HFF-Myc (cell line): ENCODE results near the gene RAB8B.

ENCODE experiments used
- DNase-seq: peaks from one replicate; pipeline ENCODE4 v3.0.0-alpha.2; 2011; ENCODE audit warnings: low read depth; ENCODE audit errors: extremely low read depth
- H3K4me3 ChIP-seq: replicated peaks from 2 replicates; pipeline ENCODE4 v1.5.1; 2011; ENCODE audit warnings: low read depth, mild to moderate bottlenecking, control low read depth, low read length
- CTCF ChIP-seq: IDR thresholded peaks from 2 replicates; pipeline ENCODE4 v1.5.1; 2012; ENCODE audit warnings: mild to moderate bottlenecking, low read depth, low read length, control low read depth; ENCODE audit errors: missing control alignments

RAB8B gene

GRCh38 chr15:63250312-63250965 lies 61.0 kb downstream of the RAB8B start:
- no peak overlapping the region for H3K4me3 ChIP-seq
- peak; percentile 70 for DNase-seq
- TF ChIP-seq CTCF: no peak

GRCh38 chr15:63251701-63252100 lies 62.3 kb downstream of the RAB8B start:
- TF ChIP-seq CTCF: no peak
- no peak for DNase-seq
- H3K4me3 ChIP-seq: no peak overlapping the region

- no peak overlapping the region for H3K4me3 ChIP-seq
- no peak for DNase-seq
- no peak for TF ChIP-seq CTCF
These were observed 62.9 kb downstream of the RAB8B start for GRCh38 chr15:63252292-63252691.

GRCh38 chr15:63254991-63255390 lies 65.6 kb downstream of the RAB8B start:
- H3K4me3 ChIP-seq: no peak overlapping the region
- no peak for TF ChIP-seq CTCF
- DNase-seq: no peak

GRCh38 chr15:63255489-63255990 lies 66.1 kb downstream of the RAB8B start:
- no peak for DNase-seq
- no peak overlapping the region for H3K4me3 ChIP-seq
- no peak for TF ChIP-seq CTCF

GRCh38 chr15:63256433-63257274 lies 67.2 kb downstream of the RAB8B start:
- TF ChIP-seq CTCF: no peak

More at GRCh38 chr15:63256433-63257274, 67.2 kb downstream of the RAB8B start:
- DNase-seq: peak; percentile 55
- H3K4me3 ChIP-seq: no peak overlapping the region
